ENCODE data around the gene FBP2. TPM values are rescaled to one million over a fixed set of nuclear protein-coding genes. Genes with fewer than 3 reads are reported as not detected.

Gene FBP2
- total RNA-seq, 1 donor from 2014 or later: not detected

- no peak for DNase-seq (ENCODE audit: low read depth)
- H3K4me3 ChIP-seq (ENCODE audit: low read depth, low read length): no peak overlapping the region
- TF ChIP-seq CTCF (conservative IDR thresholded peaks at IDR 0.05; ENCODE audit: low read depth, low read length): peak; percentile 52
These were observed 29.6 kb upstream of the FBP2 start for GRCh38 chr9:94623253-94623652.

- H3K4me3 ChIP-seq (ENCODE audit: low read depth, low read length): no peak overlapping the region
- DNase-seq (ENCODE audit: low read depth): no peak
- no peak for TF ChIP-seq CTCF (conservative IDR thresholded peaks at IDR 0.05; ENCODE audit: low read depth, low read length)
These were observed 28.6 kb upstream of the FBP2 start for GRCh38 chr9:94622087-94622800.

GRCh38 chr9:94619026-94619425 lies 25.4 kb upstream of the FBP2 start:
- H3K4me3 ChIP-seq (ENCODE audit: low read depth, low read length): no peak overlapping the region
- TF ChIP-seq CTCF (conservative IDR thresholded peaks at IDR 0.05; ENCODE audit: low read depth, low read length): no peak
- no peak for DNase-seq (ENCODE audit: low read depth)

GRCh38 chr9:94613003-94613402 lies 19.4 kb upstream of the FBP2 start:
- H3K4me3 ChIP-seq (ENCODE audit: low read depth, low read length): no peak overlapping the region
- no peak for DNase-seq (ENCODE audit: low read depth)
- peak; percentile 33 for TF ChIP-seq CTCF (conservative IDR thresholded peaks at IDR 0.05; ENCODE audit: low read depth, low read length)

GRCh38 chr9:94612071-94612470 lies 18.4 kb upstream of the FBP2 start:
- DNase-seq (ENCODE audit: low read depth): no peak
- H3K4me3 ChIP-seq (ENCODE audit: low read depth, low read length): no peak overlapping the region
- TF ChIP-seq CTCF (conservative IDR thresholded peaks at IDR 0.05; ENCODE audit: low read depth, low read length): no peak

- no peak for DNase-seq (ENCODE audit: low read depth)
- H3K4me3 ChIP-seq (ENCODE audit: low read depth, low read length): no peak overlapping the region
- no peak for TF ChIP-seq CTCF (conservative IDR thresholded peaks at IDR 0.05; ENCODE audit: low read depth, low read length)
These were observed 18.0 kb upstream of the FBP2 start for GRCh38 chr9:94611638-94612068.

GRCh38 chr9:94610181-94610606 lies 16.6 kb upstream of the FBP2 start:
- no peak for DNase-seq (ENCODE audit: low read depth)
- no peak for TF ChIP-seq CTCF (conservative IDR thresholded peaks at IDR 0.05; ENCODE audit: low read depth, low read length)
- no peak overlapping the region for H3K4me3 ChIP-seq (ENCODE audit: low read depth, low read length)

All from epithelial cell of proximal tubule (primary cell).